Measurements from ENCODE around the gene MTAP.

The MTAP gene

DNA sequence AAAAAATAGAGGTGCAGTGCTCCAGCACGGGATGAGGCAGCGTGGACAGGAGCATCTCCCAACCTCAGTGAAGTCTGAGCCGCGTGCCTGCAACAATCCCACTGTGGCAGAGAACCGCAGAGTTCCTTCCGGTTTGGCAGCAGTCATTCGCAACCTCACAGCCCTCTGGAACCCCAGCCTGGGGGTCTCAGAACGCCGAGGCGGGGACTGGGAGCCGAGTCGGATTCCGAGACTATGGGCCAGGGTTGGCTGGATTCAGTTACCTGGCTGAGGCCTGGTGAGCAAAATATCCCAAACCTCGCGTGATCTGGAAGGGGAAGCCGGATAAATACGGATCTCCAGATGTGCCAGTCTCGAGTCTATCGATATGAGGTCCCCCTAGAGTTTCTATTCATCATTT lies 164.7 kb downstream of the MTAP start:
- TF ChIP-seq, protein P1, sequence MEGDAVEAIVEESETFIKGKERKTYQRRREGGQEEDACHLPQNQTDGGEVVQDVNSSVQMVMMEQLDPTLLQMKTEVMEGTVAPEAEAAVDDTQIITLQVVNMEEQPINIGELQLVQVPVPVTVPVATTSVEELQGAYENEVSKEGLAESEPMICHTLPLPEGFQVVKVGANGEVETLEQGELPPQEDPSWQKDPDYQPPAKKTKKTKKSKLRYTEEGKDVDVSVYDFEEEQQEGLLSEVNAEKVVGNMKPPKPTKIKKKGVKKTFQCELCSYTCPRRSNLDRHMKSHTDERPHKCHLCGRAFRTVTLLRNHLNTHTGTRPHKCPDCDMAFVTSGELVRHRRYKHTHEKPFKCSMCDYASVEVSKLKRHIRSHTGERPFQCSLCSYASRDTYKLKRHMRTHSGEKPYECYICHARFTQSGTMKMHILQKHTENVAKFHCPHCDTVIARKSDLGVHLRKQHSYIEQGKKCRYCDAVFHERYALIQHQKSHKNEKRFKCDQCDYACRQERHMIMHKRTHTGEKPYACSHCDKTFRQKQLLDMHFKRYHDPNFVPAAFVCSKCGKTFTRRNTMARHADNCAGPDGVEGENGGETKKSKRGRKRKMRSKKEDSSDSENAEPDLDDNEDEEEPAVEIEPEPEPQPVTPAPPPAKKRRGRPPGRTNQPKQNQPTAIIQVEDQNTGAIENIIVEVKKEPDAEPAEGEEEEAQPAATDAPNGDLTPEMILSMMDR (IDR thresholded peaks at IDR 0.05; ENCODE audit: insufficient read depth, low read length, poor library complexity, severe bottlenecking): no peak
- no peak for DNase-seq (ENCODE audit: extremely low read depth, insufficient read length)
- no peaks in the 10 kb centered on the region for H3K36me3 ChIP-seq (ENCODE audit: control insufficient read depth, insufficient read depth, low read length)
- H3K27me3 ChIP-seq (replicated peaks; ENCODE audit: control insufficient read depth, insufficient read depth, low read length): no peaks in the 10 kb centered on the region; the same call in none of the 2 replicates
- H3K4me3 ChIP-seq (replicated peaks; ENCODE audit: low read depth, low read length): no peak overlapping the region

GRCh38 chr9:21967702-21968101 lies 165.3 kb downstream of the MTAP start:
- TF ChIP-seq, protein P1 (IDR thresholded peaks at IDR 0.05; ENCODE audit: insufficient read depth, low read length, poor library complexity, severe bottlenecking): no peak
- Histone ChIP-seq H3K4me3 (replicated peaks; ENCODE audit: low read depth, low read length) (no peak overlapping the region), H3K36me3 (ENCODE audit: control insufficient read depth, insufficient read depth, low read length) (no peaks in the 10 kb centered on the region), H3K27me3 (replicated peaks; ENCODE audit: control insufficient read depth, insufficient read depth, low read length) (no peaks in the 10 kb centered on the region; the same call in none of the 2 replicates)
- no peak for DNase-seq (ENCODE audit: extremely low read depth, insufficient read length)

DNA sequence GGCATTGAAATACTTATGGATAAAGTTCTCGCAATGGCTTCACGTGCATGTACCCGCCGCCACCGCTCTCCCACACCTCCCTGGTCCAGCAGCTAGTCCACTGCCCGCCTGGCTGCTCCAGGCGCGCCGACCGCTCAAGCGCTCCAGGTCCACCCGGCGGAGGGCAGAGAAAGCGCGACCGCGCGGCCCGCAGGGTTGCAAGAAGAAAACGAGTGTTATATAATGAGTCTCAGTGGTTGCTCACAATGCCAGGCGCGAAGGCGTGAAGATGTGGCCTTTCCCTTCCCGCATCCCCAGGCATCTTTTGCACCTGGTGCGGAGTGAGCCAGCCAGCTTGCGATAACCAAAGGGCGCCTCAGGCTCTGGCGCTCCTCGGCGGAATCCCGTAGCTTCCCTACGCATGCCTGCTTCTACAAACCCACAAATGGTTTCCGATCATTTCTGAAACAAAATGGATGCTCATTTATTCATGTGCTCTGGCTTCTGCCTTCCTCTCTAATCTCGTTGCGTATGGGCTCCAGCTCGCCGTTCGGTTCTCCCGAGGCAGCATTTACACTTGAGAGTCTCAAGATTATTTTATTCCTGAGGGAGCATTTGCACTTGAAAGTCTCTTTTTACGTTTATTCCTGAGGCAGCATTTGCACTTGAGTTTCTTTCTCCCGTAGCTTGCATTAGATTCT lies 166.0 kb downstream of the MTAP start:
- no peak overlapping the region for H3K4me3 ChIP-seq (replicated peaks; ENCODE audit: low read depth, low read length)
- H3K27me3 ChIP-seq (replicated peaks; ENCODE audit: control insufficient read depth, insufficient read depth, low read length): no peaks in the 10 kb centered on the region; the same call in none of the 2 replicates
- TF ChIP-seq, protein P1 (IDR thresholded peaks at IDR 0.05; ENCODE audit: insufficient read depth, low read length, poor library complexity, severe bottlenecking): no peak
- DNase-seq (ENCODE audit: extremely low read depth, insufficient read length): no peak
- no peaks in the 10 kb centered on the region for H3K36me3 ChIP-seq (ENCODE audit: control insufficient read depth, insufficient read depth, low read length)

DNA sequence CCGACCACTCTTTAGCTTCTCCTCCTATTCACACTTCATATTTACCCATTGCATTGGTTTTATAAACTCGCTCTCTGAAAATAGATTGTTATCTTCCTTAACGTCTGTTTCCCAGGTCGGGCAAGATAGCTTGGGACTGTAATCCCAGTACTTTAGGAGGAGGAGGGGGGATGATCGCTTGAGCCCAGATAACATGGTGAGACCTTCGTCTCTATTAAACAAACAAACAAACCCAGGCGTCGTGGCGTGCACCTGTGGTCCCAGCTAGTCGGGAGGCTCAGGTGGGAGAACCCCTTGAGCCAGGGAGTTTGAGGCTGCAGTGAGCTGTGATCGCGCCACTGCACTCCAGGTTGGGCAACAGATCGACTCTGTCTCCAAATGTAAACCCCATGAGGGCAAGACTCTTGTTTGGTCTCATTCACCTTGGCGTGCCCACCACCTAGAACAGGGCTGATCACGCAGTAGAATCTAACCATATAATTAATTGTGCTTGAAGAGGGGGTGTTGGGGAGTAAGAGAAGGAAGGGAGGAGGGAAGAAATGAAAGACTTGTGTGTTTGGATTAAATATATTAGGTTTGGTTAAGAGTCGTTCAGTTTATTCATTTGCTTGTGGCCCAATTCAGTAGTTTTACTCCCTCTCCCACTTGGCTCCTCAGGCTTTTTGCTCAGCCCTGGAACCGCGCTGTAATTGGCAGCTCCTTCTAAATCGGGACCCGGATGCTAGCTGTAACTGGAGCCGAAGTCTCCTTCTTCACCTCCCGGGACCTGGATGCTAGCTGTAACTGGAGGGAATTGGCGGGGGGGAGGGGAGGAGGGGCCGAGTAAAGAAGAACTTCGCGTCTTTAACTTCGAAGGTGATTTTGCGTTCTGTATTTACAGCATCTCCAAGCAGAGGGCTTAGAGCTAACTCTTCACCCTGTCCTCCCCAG lies 166.8 kb downstream of the MTAP start:
- DNase-seq (ENCODE audit: extremely low read depth, insufficient read length): no peak
- H3K36me3 ChIP-seq (ENCODE audit: control insufficient read depth, insufficient read depth, low read length): no peaks in the 10 kb centered on the region
- H3K27me3 ChIP-seq (replicated peaks; ENCODE audit: control insufficient read depth, insufficient read depth, low read length): no peaks in the 10 kb centered on the region; the same call in none of the 2 replicates
- TF ChIP-seq, protein P1 (IDR thresholded peaks at IDR 0.05; ENCODE audit: insufficient read depth, low read length, poor library complexity, severe bottlenecking): no peak
- H3K4me3 ChIP-seq (replicated peaks; ENCODE audit: low read depth, low read length): no peak overlapping the region

DNA sequence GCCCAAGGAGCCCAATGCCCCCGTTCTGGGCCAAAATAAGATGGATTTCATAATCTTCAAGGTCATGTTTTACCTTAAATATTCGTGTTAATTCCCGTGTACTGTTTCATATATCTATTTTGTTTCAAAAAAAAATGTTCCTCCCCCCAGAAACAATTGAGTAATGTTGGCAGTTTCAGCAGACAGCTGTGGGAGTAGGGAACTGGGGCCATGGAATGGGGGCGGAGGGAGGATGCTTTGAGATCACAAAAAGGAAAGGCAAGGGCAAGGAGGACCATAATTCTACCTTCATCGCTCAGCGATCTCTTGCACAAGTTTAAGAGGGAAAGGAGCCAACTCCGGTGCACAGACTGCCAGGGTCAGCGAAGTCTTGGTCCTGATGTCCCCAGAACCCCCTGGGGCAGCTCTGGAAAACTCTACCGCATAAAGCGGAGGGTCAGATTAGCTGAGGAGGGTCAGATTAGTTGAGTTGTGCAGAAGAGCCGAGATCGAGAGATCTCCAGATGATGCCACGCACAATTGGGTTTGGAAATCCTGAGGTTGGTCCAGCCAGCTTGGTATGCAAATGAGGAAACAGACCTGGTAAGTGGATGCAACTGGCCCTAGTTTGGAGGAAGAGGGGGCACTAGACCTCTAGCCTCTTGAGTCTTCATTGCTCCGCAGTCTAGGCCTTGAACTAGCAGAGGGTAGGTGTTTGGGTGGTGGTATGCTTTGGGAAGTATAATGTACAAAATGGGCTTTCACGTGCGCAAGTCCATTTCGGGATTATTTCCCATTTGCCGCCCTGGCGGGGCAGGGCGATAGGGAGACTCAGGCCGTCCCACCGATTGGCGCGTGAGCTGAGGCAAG lies 167.7 kb downstream of the MTAP start:
- no peaks in the 10 kb centered on the region for H3K36me3 ChIP-seq (ENCODE audit: control insufficient read depth, insufficient read depth, low read length)

More for the DNA sequence above, 167.7 kb downstream of the MTAP start:
- DNase-seq (ENCODE audit: extremely low read depth, insufficient read length): no peak
- Histone ChIP-seq H3K4me3 (replicated peaks; ENCODE audit: low read depth, low read length) (no peak overlapping the region), H3K27me3 (replicated peaks; ENCODE audit: control insufficient read depth, insufficient read depth, low read length) (no peaks in the 10 kb centered on the region; the same call in none of the 2 replicates)
- TF ChIP-seq, protein P1 (IDR thresholded peaks at IDR 0.05; ENCODE audit: insufficient read depth, low read length, poor library complexity, severe bottlenecking): no peak

Measured in GM06990 (cell line).